Measurements from ENCODE around the gene FLT3.
"Not testable (repeated sequence)": the region's sequence is repeated elsewhere in the genome, so short reads cannot be mapped to it uniquely, and the experiment has no call there.

The FLT3 gene

GRCh38 chr13:28043224-28043623, 57.2 kb downstream of the FLT3 start:
- DNase-seq = no peak

GRCh38 chr13:28041501-28041900, 58.9 kb downstream of the FLT3 start:
- no peak for DNase-seq

GRCh38 chr13:28041031-28041461, 59.3 kb downstream of the FLT3 start:
- DNase-seq = no peak

GRCh38 chr13:28037399-28037798, 63.0 kb downstream of the FLT3 start:
- no peak for DNase-seq

- no peak for DNase-seq
These were observed 65.1 kb downstream of the FLT3 start for GRCh38 chr13:28035146-28035782.

- no peak for DNase-seq
These were observed 66.3 kb downstream of the FLT3 start for GRCh38 chr13:28033894-28034655.

GRCh38 chr13:28032438-28032837, 67.9 kb downstream of the FLT3 start:
- DNase-seq = not testable (repeated sequence)

- DNase-seq = no peak
These were observed 68.5 kb downstream of the FLT3 start for GRCh38 chr13:28031896-28032288.

GRCh38 chr13:28031220-28031895, 69.0 kb downstream of the FLT3 start:
- no peak for DNase-seq

- DNase-seq = no peak
These were observed 72.6 kb downstream of the FLT3 start for GRCh38 chr13:28027607-28028364.

- DNase-seq = no peak
These were observed 73.3 kb downstream of the FLT3 start for GRCh38 chr13:28027071-28027470.

- no peak for DNase-seq
These were observed 73.9 kb downstream of the FLT3 start for GRCh38 chr13:28026508-28026907.

- DNase-seq = no peak
These were observed 77.4 kb downstream of the FLT3 start for GRCh38 chr13:28022848-28023518.

GRCh38 chr13:28014301-28014700, 86.1 kb downstream of the FLT3 start:
- no peak for DNase-seq

GRCh38 chr13:28013482-28013881, 86.9 kb downstream of the FLT3 start:
- no peak for DNase-seq

GRCh38 chr13:28012896-28013295, 87.5 kb downstream of the FLT3 start:
- no peak for DNase-seq

GRCh38 chr13:28012383-28012782, 88.0 kb downstream of the FLT3 start:
- DNase-seq = no peak

GRCh38 chr13:28010046-28010445, 90.3 kb downstream of the FLT3 start:
- DNase-seq = no peak

- not testable (repeated sequence) for DNase-seq
These were observed 95.4 kb downstream of the FLT3 start for GRCh38 chr13:28005016-28005415.

GRCh38 chr13:28002886-28003698, 97.3 kb downstream of the FLT3 start:
- no peak for DNase-seq

GRCh38 chr13:28001837-28002473, 98.4 kb downstream of the FLT3 start:
- no peak for DNase-seq

All from NCI-H1930 (cell line).